Stimulated activated CD4-positive, alpha-beta T cell treated with anti-CD3 and anti-CD28 coated beads, Interleukin-1b, Interleukin-23, amount 100 ng/mL, for 1 hour (primary cell): ENCODE measurements around the gene ELP5.
A peak's percentile ranks its signal among the peaks of the same experiment; 100 is the strongest.

ENCODE experiments used
- DNase-seq, 2 donors: peaks; one replicate each; pipeline ENCODE4 v3.0.0-alpha.2; 2020; ENCODE audit warnings: low read depth in 2 of 2

ELP5 gene

GRCh38 chr17:7254511-7254910, 2.5 kb downstream of the ELP5 start:
- DNase-seq: no peak

- no peak for DNase-seq
Observed at GRCh38 chr17:7256766-7257456, 4.9 kb downstream of the ELP5 start.

- DNase-seq: no peak
Observed at GRCh38 chr17:7258731-7259554, 6.9 kb downstream of the ELP5 start.

- DNase-seq: no peak
Observed at GRCh38 chr17:7259555-7259889, 7.5 kb downstream of the ELP5 start.

GRCh38 chr17:7260151-7260550, 8.1 kb downstream of the ELP5 start:
- no peak for DNase-seq

DNA sequence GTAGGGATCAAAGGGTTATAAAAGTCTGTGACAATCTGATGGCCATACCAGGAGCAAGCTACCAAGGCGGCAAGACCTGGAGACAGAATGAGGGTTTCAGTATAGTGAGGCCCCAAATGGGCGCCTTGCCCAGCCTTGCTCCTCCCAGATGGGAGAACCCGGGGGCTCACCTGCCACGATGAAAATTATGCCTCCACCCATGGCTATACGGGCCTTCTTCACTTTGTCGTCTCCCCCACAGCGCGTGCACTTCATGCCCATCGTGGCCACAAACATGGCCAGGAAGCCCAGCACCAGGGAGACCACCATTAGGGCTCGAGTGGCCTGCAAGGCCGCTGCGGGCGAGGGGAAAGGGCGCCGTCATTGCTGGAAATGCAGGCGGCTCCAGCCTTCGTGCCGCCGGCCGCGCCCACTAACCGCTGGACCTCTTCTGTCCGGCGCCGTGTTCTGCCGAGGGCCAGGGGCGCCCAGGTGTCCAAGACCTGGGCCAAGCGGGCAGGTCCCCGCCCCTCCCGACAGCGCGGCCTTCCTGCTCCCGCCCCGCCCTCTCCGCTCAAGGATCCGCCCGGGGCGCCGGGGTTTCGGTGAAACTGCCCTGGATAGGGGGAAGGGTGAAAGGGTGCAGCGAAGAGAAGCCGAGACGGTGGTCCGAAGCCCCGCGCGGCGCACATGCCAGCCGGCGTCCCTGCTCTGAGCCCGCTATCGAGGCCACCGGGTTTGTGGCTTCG, 8.8 kb downstream of the ELP5 start:
- DNase-seq: no peak

DNA sequence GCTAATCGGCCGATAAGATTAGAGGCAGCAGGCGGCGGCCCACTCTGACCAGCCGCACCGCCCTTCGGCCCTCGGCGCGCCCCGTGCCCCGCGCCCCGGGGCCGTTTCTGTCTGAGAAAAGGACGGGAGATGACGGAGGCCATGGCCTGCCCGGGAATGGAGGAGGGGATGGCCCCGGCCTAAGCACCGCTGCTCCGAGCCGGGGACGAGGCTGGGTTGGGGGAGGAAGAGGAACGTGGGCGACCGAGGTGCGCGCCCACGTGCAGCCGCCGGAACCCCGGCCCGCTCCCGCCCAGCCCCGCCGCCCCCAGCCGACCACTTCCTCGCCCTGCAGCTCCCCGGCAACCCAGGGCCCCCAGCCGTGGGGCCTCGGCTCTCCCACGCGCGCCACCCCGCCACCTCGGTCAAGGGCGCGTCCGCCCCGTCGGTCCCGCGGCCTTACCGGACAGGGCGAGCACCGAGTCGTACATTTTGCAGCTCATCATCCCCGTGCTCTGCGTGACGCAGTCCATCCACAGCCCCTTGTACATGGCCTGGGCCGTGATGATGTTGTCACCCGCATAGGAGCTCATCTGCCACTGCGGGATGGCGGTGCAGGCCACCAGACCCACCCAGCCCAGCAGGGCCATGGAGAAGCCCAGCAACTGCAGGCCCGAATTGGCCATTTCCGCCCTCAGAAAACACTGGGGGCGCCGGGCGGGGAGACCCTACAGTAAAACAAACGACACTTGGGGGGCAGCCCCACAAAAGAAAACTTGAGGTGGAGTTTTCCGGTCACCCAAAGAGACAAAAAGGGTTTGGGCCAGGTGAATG, 9.6 kb downstream of the ELP5 start:
- no peak for DNase-seq

DNA sequence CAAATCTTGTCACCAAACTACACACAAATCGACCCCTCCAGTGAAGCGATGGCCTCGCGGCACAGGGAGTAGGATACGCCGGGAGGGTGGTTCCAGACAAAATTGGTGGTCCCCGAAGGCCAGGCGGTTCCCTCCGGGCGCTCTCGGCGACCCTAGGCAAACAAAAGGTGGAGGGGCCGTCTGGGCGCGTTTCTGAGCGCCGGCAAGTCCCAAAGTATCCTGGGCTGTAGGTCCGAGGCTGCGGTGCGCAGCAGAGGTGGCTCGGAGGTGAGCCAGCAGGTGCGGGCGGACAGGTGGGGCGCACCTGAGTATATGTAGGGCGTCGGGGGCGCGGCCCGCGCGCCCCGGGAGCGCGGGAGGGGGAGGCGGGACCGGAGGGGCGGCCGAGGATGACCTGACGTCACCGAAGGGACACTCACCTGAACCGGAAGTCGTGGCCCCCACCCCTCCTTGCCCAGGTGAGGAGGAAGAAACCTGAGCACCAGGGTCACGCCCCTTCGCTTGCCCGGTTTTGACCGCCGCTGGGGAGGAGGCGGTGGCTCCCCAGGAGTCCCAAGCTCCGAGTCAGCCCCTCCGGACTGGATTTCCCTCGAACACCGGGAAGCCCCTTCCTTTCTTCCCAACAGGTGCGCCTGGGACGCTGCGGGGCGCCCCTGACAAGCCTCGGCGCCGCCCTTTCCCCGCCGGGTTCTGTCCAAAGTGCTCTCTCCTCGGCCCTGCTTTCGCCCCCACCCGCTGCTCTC, 10.3 kb downstream of the ELP5 start, which contains the start of gene CLDN7:
Gene CLDN7 (minus strand): TSS at position 287 of the 743 bp plus-strand sequence. CDS start 435 bp downstream, outside the sequence.
- DNase-seq: no peak

DNA sequence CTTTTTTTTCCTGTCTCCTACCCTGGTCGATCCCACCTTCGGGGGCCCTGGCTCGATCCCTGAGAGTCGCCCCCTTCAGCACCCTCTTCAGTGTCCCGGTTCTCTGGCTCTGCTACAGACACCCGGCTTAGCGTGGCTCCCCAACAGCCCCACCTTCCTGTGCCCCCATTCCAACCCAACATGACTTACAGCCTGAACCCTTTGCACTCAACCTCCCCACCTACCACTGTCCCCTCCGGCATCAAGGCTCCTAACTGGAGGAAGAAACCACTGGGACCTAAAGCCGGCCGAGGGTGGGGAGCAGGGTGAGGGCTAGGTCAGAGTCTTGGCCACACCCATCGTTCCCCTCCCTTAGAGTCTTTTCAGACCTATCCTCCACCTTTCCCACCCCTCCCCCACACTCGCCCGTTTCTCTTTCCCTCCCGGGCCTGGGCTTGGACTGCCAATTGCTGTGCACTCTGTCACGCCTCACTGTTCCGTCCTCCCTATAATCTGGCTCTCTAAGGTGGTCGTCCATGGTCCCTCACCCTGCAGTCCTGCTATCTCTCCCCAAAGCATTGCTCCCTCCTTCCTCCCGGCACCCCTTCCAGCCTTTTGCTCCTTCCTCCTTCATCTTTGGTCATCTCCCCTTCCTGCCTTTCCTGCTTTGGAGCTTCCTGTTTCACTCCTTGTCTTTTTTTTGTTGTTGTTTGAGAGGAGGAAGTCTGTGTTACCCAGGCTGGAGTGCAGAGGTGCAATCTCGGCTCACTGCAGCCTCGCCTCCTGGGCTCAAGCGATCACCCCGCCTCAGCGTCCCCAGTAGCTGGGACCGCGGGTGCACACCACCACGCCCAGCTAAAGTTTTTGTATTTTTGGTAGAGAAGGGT, 11.2 kb downstream of the ELP5 start:
- DNase-seq: no peak

- no peak for DNase-seq
Observed at GRCh38 chr17:7263801-7264078, 11.7 kb downstream of the ELP5 start.

- no peak for DNase-seq
Observed at GRCh38 chr17:7266784-7267183, 14.8 kb downstream of the ELP5 start.

DNA sequence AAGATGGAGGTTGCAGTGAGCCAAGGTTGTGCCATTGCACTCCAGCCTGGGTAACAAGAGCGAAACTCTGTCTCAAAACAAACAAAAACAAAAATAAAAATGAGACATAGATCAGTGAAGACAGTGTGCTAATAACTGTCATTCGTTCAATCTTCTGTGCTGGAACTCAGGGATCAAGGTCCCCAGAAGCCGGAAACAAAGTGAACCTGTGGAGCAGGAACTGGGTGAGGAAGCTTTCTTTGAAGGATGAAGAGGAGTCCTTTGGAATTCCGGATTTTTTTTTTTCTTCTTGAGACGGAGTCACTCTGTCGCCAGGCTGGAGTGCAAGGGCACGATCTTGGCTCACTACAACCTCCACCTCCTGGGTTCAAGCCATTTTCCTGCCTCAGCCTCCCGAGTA, 27.4 kb downstream of the ELP5 start:
- DNase-seq: no peak

DNA sequence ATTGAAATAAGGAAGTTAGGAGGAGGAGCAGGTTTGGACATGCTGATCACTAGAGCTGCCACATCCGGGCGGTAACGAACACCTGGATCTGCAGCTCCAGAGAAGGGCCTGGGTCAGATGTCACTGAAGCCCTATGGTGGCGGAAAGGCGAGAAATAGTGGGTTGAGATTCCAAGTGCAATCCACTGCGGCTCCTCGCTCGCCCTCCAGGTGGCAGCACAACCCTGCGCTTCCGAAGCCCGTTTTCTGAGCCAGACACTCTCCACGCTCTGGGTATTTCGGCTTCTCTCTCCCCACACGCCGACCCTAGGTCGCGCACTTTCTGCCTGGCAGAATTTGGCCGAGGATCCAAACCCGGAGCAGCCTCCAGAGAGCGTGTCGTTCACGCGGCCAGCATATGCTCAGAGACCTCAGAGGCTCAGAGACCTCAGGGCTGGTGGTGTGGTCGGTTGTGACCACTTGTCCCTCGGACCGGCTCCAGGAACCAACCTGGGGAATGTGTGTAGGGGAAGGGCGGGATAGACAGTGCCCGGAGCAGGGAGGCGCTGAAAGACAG, 28.6 kb downstream of the ELP5 start:
- DNase-seq: peak; percentile 67 to 76

DNA sequence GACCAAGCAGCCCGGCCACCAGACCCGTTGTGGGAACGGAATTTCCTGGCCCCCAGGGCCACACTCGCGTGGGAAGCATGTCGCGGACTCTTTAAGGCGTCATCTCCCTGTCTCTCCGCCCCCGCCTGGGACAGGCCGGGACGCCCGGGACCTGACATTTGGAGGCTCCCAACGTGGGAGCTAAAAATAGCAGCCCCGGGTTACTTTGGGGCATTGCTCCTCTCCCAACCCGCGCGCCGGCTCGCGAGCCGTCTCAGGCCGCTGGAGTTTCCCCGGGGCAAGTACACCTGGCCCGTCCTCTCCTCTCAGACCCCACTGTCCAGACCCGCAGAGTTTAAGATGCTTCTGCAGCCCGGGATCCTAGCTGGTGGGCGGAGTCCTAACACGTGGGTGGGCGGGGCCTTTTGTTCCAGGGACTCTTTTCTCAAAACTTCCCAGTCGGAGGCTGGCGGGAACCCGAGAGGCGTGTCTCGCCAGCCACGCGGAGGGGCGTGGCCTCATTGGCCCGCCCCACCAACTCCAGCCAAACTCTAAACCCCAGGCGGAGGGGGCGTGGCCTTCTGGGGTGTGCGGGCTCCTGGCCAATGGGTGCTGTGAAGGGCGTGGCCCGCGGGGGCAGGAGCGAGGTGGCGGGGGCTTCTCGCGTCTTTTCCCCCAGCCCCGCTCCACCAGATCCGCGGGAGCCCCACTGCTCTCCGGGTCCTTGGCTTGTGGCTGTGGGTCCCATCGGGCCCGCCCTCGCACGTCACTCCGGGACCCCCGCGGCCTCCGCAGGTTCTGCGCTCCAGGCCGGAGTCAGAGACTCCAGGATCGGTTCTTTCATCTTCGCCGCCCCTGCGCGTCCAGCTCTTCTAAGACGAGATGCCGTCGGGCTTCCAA, 29.3 kb downstream of the ELP5 start, which contains the start of gene SLC2A4:
Gene SLC2A4 (plus strand): TSS at position 645 of the 879 bp plus-strand sequence. CDS start 217 bp downstream, at position 862.
- peak; percentile 58 to 85 for DNase-seq

DNA sequence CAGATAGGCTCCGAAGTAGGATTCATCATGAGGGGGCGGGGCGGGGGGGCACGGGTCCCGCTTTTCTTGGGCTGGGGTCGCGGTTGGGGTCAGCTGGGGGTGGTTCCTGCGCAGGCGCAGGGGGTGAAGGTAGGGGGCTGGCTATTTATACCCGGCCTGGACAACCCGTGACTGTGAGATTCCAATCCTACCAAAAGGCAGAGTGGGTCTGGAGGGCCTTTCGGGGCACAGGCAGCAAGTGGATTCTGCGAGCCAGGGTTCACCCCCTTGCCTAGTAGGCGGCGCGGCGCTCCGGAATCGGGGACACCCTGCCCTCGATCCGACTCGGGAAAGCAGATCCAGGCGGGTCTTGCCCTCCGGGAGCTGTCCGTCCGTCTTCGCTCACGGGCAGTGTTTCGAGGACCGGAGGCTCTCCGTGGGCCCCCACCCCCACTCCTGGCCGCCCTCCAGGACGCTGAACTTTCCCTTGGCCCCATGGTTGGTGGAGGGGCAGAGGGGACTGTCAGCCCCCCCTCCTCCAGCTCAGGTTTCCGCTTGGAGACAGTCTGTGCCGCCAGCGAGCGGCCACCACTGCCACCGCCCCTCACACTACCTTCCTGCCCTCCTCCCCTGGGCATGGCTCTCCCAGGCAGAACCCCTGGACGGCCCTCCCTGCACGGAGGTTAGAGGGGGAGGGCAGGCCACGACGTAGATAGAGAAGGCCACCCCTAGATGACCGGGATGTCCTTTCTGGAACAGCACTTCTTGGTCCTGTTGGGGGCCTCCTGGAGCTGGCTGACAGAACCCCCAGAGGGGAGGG, 30.1 kb downstream of the ELP5 start:
- DNase-seq: no peak

- no peak for DNase-seq
Observed at GRCh38 chr17:7282752-7283321, 30.8 kb downstream of the ELP5 start.

GRCh38 chr17:7283471-7284216, 31.6 kb downstream of the ELP5 start:
- DNase-seq: no peak
